Stimulated activated CD4-positive, alpha-beta T cell treated with anti-CD3 and anti-CD28 coated beads, Interleukin-15, amount 100 ng/mL, for 48 hours (primary cell): ENCODE measurements around the gene DCTN4.
A peak's percentile ranks its signal among the peaks of the same experiment; 100 is the strongest.
"Not testable (repeated sequence)": the region's sequence is repeated elsewhere in the genome, so short reads cannot be mapped to it uniquely, and the experiment has no call there.

Source experiments
- DNase-seq, 2 donors: peaks; one replicate each; pipeline ENCODE4 v3.0.0-alpha.2; 2020; ENCODE audit warnings: low read depth in 2 of 2

The DCTN4 gene

DNA sequence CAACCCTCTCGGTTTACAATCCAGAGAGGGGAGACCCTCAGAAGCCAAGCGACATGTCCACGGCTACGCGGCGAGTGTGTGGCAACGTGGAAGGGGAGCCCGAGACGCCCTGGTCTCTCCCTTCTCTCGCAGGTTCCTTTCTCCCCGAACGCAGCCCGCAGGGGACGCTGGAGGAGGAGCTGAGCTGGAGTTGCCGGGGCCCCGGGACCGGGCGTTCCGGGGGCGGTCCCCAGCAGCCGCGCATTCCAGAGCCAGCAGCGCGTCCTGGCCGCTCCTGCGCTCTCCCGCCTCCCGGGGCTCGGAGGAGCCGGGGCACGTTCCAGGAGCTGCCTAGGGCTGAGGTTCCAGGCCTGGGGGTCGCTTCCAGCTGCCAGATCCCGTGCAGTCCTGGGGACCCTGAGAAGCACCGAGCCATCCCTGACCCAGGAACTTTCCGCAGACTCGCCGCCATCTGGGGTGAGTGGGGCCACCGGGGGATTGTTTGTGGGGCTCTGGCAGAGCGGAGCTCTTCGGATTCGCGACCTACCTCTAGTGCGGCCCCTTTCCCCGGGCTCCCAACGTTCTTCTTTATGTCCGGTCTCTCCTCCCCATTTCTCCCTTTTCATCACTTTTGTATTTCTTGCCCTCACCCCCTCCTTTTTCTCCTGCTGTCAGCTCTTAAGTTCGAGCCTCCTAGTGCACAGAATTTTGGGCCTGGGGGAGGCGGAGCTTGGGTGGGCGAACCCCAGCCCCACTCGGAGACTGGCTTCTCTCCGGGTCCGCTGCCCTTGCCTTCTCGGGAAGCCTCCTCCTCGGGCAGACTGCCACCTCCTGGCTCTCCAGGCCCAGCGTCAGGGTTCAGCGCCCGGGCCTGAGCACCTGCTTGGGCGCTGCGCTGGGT lies 19.9 kb upstream of the DCTN4 start, which contains the start of gene SMIM3:
TSS of gene SMIM3 (plus strand) at position 241 of the 880 bp plus-strand sequence. CDS start 16,684 bp downstream, outside the sequence.
- peak; percentile 62 to 64 for DNase-seq

DNA sequence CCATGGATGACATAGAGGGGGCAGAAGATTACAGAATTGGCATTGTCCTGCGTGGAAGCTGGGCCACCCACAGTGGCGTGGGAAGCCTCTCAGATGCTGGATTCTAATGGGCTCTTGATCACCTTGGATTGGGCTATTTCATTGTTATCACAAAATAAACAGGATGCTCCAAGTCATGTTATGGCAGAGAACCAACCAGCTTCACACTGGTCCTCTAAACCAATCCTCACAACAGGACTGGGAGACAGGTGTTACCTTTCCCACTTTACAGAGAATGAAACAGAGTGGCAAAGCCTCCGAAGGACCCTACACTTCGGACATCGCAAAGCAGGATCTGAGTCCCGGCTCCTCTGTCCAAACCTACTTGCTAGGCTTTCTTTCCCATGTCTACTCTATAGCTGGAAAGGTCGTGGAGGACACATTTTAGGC lies 19.3 kb upstream of the DCTN4 start:
- DNase-seq = no peak

DNA sequence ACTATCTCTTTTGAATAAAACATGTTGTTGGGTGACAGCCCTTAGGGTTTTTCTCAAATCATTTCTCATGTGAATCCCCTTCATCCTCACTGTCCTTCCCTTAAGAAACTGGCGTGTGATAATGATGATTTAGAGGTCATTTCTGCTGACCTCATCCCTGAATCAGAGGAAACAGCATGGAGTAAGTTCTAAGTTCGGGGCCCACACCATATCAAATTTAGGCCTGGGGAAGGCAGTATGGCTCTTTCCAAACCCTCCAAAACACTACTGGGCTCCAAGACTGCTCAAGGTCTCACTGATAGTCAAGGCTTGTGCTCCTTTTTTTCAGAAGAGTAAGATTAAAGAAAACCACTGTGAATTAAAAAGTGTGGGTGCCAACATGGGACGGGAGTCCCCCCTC lies 18.9 kb upstream of the DCTN4 start:
- no peak for DNase-seq

DNA sequence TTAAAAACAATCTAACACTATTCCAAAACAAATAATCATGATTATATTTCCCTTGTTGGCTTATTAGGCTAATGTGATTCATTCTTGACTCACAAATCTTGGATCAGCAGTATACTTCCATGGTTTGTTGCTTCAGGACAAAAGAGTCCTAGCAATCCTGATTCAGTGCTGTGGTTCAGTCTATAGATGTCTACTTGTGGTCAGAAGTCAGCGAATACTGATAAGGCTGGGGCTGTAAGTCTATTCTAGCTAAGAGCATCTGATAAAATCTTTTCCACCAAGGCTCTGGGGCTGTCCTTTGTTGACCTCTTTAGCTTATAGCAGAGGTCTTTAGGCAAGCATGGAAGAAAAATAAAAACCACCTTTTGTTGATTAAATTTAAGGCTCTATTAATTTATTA lies 15.3 kb upstream of the DCTN4 start:
- no peak for DNase-seq

DNA sequence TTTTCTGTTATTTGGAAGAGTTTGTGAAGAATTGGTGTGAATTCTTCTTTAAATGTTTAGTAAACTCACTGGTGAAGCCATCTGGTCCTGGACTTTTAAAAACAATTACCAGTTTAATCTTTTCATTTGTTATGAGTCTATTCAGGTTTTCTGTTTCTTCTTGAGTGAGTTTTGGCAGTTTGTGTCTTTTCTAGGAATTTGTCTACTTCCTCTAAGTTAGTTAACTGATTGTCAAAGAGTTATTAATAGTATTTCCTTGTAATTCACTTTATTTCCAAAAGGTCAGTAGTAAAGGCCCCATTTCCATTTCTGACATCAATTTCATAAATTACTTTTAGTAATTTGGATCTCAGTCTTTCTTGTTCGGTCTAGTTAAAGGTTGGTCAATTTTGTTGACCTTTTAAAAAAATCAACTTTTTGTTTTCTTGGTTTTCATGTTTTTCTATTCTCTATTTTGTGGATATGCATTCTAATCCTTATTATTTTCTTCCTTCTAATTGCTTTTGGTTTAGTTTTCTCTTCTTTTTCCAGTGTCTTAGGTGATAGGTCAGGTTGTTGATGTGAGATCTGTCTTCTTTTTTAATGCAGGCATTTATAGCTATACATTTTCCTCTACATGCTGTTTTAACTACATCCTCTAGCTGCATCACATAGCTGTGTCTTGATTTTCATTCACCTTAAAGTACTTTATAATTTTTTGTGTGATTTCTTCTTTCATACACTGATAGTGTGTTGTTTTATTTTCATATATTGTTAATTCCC lies 12.4 kb upstream of the DCTN4 start:
- no peak for DNase-seq

DNA sequence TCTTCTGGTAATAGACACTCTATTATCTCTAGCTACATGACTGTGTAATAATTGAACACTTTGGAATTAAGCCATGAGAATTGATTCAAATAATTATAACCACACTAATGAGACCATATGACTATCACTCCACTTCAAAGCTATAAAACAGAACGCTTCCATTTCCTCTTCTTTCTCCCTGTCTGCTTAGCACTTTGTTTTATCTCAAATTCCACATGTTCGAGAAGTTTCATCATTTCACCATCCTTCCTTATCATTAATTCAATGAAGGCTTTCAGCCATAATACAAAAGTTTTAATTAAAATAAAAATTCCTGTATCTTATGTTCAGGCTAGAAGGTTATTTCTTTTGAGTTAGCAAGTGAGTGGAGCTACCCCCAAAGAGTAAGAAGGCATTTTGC lies 7.4 kb upstream of the DCTN4 start:
- DNase-seq = no peak

DNA sequence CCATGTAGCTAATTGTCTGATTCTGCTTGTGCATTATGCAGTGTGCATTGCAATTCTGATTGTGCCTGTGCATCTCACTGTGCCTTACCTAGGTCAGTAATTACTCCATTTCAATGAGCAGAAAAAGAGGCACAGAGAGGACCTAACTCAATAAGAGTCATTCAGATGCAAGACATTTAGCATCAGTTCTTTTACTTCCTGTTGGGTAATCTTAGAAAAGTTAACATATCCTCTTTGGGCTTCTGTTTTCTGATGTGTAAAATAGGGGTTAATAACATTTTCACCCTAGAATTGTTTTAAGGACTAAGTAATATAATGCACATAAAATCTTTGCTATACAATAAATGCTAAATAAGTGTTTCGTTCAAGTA lies 7.0 kb upstream of the DCTN4 start:
- DNase-seq = no peak

DNA sequence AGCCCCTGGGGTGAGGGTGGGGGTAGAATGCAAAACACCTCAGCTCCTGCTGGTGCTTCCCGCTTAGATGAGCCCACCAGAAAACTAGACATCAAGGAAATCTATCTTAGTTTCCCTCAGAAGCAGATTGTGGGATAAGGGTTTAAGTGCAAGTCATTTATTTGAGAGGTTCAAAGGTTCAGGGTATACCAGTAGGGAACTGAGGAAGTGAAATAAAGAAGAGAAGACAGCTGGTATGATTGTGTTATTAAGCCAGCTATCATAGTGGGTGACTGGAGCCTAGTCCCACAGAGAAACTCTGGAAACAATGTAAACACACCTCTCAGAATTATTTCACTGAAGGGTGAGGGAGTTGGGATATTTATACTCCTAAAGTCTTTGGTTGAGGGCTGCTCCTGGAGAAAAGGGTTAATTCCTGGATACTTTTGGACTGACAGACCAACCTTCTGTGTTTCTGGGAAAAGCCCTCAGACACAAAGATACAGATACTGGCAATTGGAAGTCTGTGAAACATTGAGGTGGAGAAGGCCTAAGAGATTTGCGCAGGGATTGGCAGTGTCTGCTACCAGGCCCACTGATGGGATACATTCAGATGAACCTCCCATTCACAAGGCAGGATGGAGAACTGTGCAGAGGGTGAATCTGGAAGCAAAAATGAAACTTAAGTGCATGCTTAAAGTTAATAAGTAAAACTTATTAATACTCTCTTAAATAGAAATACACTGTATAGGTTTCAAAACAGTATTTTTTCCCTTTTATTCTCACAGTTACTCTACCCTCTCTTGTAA lies 6.4 kb upstream of the DCTN4 start:
- no peak for DNase-seq

DNA sequence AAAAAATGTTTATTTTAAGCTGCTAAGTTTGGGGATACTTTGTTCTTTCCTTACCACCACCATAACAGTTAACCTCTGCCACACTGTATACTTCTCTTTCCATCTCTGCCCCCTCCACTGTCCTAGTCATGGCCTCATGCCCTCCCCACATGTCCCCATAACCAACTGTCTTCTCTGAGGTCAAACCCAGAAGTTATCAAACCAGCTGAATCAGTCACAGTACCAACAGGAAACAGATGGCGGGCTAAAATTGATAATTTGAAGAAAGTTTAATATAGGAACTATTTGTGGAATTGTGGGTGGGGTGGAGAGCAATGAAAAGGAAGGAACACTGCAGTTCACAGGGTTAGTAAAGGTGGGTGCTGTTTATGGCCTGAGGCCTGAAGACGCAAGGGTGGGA lies 5.7 kb upstream of the DCTN4 start:
- no peak for DNase-seq

DNA sequence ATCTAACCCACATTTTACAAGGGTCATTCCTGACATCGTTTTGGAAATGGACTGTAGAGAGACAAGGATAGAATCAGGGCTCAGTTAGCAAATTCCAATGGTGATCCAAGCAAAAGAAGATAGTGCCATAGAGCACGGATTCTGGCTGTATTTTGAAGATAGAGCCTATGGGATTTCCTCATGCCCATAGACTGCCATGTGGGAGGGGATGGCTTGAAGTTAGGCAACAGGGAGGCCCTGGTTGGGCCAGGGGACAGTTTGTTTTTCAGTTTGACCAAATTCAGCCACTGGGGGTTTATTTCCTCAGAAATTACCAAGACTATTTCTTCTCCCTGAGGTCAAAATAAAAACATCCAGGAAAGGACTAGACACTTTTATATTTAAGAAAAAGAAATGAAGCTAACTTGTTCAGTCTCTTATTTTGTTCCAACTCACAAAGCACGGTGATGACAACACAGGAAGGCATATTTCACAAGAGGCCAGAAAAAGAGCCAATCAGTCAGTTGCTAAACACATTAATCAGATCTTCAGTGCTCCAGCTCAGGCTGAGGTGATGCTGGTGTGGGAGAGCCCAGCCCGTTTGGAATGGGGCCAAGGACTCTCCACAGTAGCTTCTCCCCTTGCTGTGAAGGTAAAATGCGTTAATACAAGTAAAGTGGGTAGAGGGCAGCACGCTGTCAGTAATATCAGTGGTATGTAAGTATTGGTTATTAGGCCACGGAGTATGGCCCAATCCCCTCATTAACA lies 4.4 kb upstream of the DCTN4 start:
- no peak for DNase-seq

DNA sequence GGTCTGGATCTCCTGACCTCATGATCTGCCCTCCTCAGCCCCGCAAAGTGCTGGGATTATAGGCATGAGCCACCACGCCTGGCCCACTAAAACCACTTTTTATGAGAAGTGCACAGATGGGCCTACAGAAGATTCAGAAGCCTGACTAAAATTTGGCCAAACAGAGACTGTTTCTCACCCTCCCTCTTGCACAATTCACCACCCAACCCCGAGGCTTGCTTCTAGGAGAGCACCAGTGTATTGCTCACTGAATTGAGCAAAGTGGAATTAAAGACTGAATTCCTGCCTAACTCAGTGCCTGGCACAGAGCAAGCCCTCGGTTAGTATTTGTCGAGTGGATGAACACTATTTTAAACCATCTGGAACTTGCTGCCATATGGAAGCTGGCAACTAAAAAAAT lies 3.4 kb upstream of the DCTN4 start:
- DNase-seq = no peak

DNA sequence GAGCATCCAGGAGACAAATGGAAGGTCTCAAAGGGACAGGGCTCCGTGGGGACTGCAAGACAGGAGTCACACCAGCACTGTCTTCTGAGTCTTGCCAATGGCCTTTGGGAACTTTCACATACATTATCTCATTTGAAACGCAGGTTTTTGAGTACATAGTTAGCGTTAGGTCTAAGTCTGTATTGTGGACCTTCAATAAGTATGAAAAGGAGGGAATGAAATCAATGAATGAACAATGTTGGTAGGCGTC lies 442 bp upstream of the DCTN4 start:
- DNase-seq = no peak

DNA sequence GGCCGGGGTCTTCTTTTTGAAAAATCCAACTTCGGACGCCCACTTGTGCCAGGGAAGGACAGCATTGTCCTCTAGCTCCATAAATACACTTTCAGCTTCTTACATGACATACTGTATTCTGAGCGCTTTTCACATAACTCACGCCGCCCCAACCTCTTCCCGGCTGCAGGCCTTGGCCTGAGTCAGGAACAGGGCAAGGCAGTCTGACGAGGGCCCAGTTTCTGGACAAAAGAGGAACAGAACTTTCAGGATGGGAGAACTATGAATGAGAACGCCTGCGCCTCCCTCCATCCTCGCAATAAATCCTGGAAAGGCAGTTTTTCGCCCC lies 650 bp downstream of the DCTN4 start:
- DNase-seq = no peak

DNA sequence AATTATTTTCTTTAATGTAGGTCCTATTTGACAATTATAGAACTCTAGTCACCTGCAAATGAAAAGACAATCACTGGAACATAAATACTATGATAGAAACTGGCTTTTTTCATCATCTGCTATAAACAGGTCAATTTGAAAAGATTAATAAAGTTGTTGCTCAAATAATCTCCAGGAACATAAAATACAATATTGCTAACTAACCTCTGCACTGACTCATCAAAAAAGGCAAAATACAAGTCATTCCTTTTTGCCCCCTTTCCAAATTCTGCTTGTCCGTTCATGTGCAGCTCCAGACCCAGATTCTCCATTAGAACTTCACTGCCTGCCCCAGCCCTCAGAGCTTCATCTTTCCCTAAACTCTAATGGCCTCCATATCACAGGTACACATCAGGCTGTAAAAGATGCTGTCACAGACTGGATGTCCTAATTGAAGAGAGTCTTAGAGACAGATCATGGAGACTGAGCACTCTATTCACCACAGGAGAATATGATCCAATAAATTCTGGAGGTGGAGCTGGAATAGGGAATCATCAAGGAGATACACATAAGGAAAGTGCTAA lies 1.6 kb downstream of the DCTN4 start:
- no peak for DNase-seq

DNA sequence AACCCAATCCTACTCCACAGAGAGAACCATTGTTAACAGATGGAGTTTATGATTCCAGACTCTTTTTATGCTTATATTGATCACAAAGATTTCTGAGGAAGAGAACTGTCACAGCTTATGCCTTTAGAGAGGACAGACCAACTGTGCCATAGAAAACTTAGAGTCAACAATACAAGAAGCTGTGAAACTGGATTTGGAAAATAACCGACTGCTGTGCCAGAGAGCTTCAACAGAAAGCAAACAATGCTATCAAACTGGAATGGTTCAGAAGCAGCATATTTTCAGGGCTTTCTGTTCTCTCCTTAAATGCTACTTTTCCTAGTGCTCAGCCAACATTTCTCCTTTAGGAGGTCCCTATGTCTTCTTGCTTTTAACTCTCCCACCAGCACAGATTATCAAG lies 5.0 kb downstream of the DCTN4 start:
- no peak for DNase-seq

DNA sequence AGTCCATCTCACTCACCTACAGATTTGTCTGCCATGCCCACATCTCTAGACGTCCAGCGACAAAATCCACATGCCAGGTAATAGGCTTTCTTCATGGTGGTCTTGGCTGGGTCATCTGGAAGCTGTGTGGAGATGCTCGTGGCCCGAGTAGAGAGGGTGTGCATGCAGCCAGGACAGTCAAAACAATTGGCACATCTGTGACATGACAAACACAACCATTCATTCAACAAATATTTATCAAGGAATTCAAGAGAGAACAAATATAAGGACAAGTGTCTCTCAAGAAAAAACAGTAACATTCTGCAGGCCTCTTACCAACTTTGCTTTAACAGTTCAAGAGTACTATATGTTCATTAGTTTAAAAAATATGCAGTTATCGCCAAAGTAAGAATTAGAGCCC lies 5.4 kb downstream of the DCTN4 start:
- no peak for DNase-seq

DNA sequence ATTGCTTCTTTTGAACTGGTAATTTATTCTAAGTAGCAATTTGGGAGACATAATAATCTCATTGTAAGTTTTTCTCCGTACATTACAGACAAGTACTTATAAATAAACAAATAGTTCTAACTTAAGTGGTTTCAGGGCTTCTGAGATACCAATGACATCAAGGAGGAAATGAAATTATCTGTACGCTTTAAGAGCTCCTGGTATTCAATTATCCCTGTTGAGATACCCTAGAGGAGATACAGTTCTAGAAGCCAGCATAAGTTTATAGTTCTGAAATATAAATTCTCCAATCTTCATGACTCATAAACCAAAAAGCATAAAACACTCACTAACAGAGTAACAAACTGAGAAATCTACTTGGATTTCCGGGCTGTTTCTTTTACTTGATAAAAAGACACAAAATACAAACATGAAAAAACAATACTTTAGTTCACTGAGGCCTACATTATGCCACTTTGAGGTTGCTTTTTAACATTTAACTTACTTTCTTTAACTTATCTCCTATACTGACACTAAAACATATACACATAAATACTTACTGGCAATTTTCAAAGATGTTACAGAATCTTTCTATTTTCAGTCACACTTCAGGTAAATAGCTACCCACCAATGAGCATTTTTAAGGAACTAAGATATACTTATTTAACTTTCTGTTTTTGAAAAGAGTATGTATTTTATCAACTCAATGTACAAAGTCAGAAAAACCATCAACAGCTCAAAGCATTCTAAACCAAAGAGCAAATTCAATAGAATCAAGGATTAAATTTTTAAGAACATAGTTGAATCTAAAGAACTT lies 7.5 kb downstream of the DCTN4 start:
- no peak for DNase-seq

DNA sequence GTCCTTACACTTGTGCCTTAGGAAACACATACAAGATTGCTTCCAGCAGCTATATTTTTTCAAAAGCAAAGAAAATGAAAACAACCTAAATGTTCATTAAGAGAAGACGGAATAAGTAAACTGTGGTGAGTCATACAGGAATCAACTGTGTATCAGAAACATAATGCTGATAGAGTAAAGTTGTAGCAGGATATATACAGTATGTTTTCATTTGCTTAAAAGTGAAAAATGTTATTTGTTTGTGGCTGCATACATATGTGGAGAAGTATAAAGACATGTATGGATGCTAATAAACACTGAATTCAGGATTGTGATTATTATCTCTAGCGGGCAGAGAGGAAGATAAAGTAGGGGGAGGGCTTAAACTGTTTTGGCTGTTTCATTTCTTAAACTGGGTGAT lies 8.3 kb downstream of the DCTN4 start:
- DNase-seq = no peak

DNA sequence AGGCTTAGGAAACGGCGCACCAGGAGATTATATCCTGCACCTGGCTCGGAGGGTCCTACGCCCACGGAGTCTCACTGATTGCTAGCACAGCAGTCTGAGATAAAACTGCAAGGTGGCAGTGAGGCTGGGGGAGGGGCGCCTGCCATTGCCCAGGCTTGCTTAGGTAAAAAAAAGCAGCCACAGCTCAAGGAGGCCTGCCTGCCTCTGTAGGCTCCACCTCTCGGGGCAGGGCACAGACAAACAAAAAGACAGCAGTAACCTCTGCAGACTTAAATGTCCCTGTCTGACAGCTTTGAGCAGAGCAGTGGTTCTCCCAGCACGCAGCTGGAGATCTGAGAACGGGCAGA lies 15.7 kb downstream of the DCTN4 start:
- DNase-seq = not testable (repeated sequence)

DNA sequence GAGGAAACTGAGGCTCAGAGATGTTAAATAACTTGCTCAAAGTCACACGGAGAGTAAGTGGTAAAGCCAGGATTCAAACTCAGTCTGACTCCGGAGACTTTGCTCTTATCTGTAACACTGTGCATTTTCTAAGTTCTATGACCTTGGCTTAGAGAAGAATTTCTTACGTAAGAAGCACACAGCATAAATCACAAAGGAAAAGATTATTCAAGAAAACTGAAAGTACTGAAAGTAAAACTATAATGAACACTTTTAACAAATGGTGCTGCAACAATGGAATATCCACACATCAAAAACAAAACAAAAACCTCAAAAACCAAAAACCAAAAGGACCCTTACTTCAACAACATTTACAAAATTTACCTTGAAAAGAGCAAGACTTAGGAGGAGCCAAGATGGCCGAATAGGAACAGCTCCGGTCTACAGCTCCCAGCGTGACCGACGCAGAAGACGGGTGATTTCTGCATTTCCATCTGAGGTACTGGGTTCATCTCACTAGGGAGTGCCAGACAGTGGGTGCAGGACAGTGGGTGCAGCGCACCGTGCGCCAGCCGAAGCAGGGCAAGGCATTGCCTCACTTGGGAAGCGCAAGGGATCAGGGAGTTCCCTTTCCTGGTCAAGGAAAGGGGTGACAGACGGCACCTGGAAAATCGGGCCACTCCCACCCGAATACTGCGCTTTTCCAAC lies 16.2 kb downstream of the DCTN4 start:
- not testable (repeated sequence) for DNase-seq
